Glutamatergic neuron (in vitro differentiated cells): ENCODE results near the gene KCNK16. TPM values are rescaled to one million over a fixed set of nuclear protein-coding genes. Genes with fewer than 3 reads are reported as not detected.

Experiments
- DNase-seq: peaks from one replicate; pipeline ENCODE4 v3.0.0; 2022
- H3K27ac Mint-ChIP-seq: one replicate; pipeline ENCODE4 v1.8.0; 2020; ENCODE audit warnings: mild to moderate bottlenecking, mixed read lengths, inconsistent platforms; ENCODE audit not compliant: unreplicated experiment
- H3K27me3 Mint-ChIP-seq: one replicate; pipeline ENCODE4 v1.8.0; 2020; ENCODE audit warnings: mild to moderate bottlenecking, moderate library complexity, mixed read lengths, inconsistent platforms; ENCODE audit not compliant: unreplicated experiment
- H3K36me3 Mint-ChIP-seq: one replicate; pipeline ENCODE4 v1.8.0; 2020; ENCODE audit warnings: mild to moderate bottlenecking, mixed read lengths, inconsistent platforms; ENCODE audit not compliant: unreplicated experiment
- H3K4me1 Mint-ChIP-seq: one replicate; pipeline ENCODE4 v1.8.0; 2020; ENCODE audit warnings: mild to moderate bottlenecking, low read depth, mixed read lengths, inconsistent platforms; ENCODE audit not compliant: unreplicated experiment
- H3K4me3 Mint-ChIP-seq: one replicate; pipeline ENCODE4 v1.8.0; 2020; ENCODE audit warnings: mild to moderate bottlenecking, mixed read lengths, inconsistent platforms; ENCODE audit not compliant: unreplicated experiment
- H3K9me3 Mint-ChIP-seq: one replicate; pipeline ENCODE4 v1.8.0; 2020; ENCODE audit warnings: mild to moderate bottlenecking, moderate library complexity, mixed read lengths, inconsistent platforms; ENCODE audit not compliant: unreplicated experiment
- total RNA-seq: library from RNA; stranded (reverse); fragmentation: NEBNext Ultra II Directional; extraction: Animal tissue kit (Norgen Biotek cat#: 25700); gene quantifications from one replicate; pipeline ENCODE4 v1.2.1, GENCODE V29; 2021; ENCODE audit not compliant: unreplicated experiment
- TF ChIP-seq, protein P1 (sequence below): fragments of 200-600 bp; sonication (generic); IDR thresholded peaks from one replicate; pipeline ENCODE4 v1.5.0; 2021; ENCODE audit not compliant: partially characterized antibody, unreplicated experiment

Gene KCNK16
- total RNA-seq, 1 donor from 2014 or later, result not detected

GRCh38 chr6:39280247-39280731 is 42.2 kb downstream of the KCNK16 start:
- TF ChIP-seq, protein P1, sequence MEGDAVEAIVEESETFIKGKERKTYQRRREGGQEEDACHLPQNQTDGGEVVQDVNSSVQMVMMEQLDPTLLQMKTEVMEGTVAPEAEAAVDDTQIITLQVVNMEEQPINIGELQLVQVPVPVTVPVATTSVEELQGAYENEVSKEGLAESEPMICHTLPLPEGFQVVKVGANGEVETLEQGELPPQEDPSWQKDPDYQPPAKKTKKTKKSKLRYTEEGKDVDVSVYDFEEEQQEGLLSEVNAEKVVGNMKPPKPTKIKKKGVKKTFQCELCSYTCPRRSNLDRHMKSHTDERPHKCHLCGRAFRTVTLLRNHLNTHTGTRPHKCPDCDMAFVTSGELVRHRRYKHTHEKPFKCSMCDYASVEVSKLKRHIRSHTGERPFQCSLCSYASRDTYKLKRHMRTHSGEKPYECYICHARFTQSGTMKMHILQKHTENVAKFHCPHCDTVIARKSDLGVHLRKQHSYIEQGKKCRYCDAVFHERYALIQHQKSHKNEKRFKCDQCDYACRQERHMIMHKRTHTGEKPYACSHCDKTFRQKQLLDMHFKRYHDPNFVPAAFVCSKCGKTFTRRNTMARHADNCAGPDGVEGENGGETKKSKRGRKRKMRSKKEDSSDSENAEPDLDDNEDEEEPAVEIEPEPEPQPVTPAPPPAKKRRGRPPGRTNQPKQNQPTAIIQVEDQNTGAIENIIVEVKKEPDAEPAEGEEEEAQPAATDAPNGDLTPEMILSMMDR, result no peak
- Mint-ChIP-seq H3K4me1 (no peaks in the 10 kb centered on the region), H3K9me3 (peaks cover 6% of the 10 kb centered on the region), H3K4me3 (no peak overlapping the region), H3K27ac (no peak overlapping the region), H3K27me3 (peaks cover 1% of the 10 kb centered on the region), H3K36me3 (no peaks in the 10 kb centered on the region)
- no peak for DNase-seq

GRCh38 chr6:39279539-39279938 is 43.0 kb downstream of the KCNK16 start:
- no peak for DNase-seq

DNA sequence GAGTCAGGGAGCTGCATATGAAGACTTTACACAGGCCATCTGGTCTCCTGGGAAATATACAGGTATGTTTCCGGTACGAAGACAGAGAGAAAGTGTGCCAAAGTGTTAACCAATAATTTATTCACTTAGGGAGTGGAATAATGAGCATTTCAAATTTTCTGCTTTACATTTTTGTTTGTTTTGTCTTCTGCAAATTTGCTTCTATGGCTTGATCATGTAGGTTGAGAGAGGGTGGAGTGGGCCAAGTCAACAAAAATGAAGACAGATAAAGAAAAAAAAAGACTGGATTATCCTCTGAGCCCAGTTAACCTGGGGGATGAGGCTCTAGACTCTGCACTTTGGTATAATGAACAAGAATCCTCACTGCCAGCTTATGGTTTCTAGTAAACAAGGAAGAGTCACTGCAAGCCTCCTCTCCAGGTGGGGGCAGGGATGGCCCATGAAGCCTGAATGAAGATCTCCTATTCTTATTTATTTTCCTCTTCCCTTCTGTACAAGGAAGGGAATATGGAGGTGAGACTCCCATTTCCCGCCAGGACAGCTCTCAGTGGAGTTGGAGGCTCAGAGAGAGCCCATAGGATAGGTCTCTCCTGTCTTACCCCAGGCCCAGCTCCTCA is 46.0 kb downstream of the KCNK16 start:
- Mint-ChIP-seq H3K27ac (no peak overlapping the region), H3K36me3 (no peaks in the 10 kb centered on the region), H3K9me3 (peaks cover 6% of the 10 kb centered on the region), H3K4me3 (no peak overlapping the region), H3K4me1 (no peaks in the 10 kb centered on the region), H3K27me3 (peaks cover 1% of the 10 kb centered on the region)
- TF ChIP-seq, protein P1, result no peak
- DNase-seq, result no peak

More at GRCh38 chr6:39279539-39279938, 43.0 kb downstream of the KCNK16 start:
- peaks cover 1% of the 10 kb centered on the region for H3K27me3 Mint-ChIP-seq
- no peaks in the 10 kb centered on the region for H3K36me3 Mint-ChIP-seq
- TF ChIP-seq, protein P1, result no peak
- no peaks in the 10 kb centered on the region for H3K4me1 Mint-ChIP-seq
- H3K9me3 Mint-ChIP-seq, result peaks cover 6% of the 10 kb centered on the region
- H3K4me3 Mint-ChIP-seq, result no peak overlapping the region
- H3K27ac Mint-ChIP-seq, result no peak overlapping the region

- DNase-seq, result no peak
Measured at GRCh38 chr6:39274903-39275302, 47.6 kb downstream of the KCNK16 start.

GRCh38 chr6:39274471-39274870 is 48.0 kb downstream of the KCNK16 start:
- peaks cover 4% of the 10 kb centered on the region for H3K9me3 Mint-ChIP-seq
- H3K27ac Mint-ChIP-seq, result no peak overlapping the region
- no peak overlapping the region for H3K4me3 Mint-ChIP-seq
- TF ChIP-seq, protein P1, result no peak
- no peaks in the 10 kb centered on the region for H3K4me1 Mint-ChIP-seq
- DNase-seq, result no peak
- H3K27me3 Mint-ChIP-seq, result peaks cover 1% of the 10 kb centered on the region
- H3K36me3 Mint-ChIP-seq, result peaks cover 5% of the 10 kb centered on the region

More at GRCh38 chr6:39274903-39275302, 47.6 kb downstream of the KCNK16 start:
- Mint-ChIP-seq H3K27ac (no peak overlapping the region), H3K4me1 (no peaks in the 10 kb centered on the region), H3K27me3 (peaks cover 1% of the 10 kb centered on the region), H3K4me3 (no peak overlapping the region), H3K36me3 (peaks cover 5% of the 10 kb centered on the region), H3K9me3 (peaks cover 4% of the 10 kb centered on the region)
- TF ChIP-seq, protein P1, result no peak
